ENCODE results near the gene TRIM68. TPM values are rescaled to one million over a fixed set of nuclear protein-coding genes. Genes with fewer than 3 reads are reported as not detected.

The TRIM68 gene
- total RNA-seq (10 to 100 TPM in 3 of 4 donors, 1 to 10 TPM in 1; 8.9 to 15.0 (median 11.7) TPM), polyA plus RNA-seq (10 to 100 TPM in 2 of 3 donors, 1 to 10 TPM in 1; 6.0 to 12.9 (median 11.6) TPM)

- H3K36me3 ChIP-seq: peaks cover 0 to 24% (median 7%) of the 10 kb centered on the region in 4 donors
- peak; percentile 98 for DNase-seq
- peak within 1 kb of the TSS; percentile 89 to 94 (median 92) for H3K27ac ChIP-seq
- H3K9me3 ChIP-seq: no peaks in the 10 kb centered on the region
- peaks cover 0 to 24% (median 12%) of the 10 kb centered on the region in 4 donors for H3K4me1 ChIP-seq
- peak; percentile 61 to 79 (median 70) for TF ChIP-seq POLR2AphosphoS5 (IDR thresholded peaks at IDR 0.05)
- TF ChIP-seq EP300 (IDR thresholded peaks at IDR 0.05): no peak
- peak; percentile 67 to 73 for TF ChIP-seq POLR2A (IDR thresholded peaks at IDR 0.05)
- WGBS, 2 donors: 4% methylated on average over 43 of the region's 43 CpGs
- intact Hi-C loops (cut with DNase I): no loop called here
- H3K27me3 ChIP-seq: no peaks in the 10 kb centered on the region
- peak within 1 kb of the TSS; percentile 60 to 69 (median 66) for H3K4me3 ChIP-seq
Observed at GRCh38 chr11:4607781-4608666, at the start of gene TRIM68. TSS of gene TRIM68 (minus strand) at chr11:4608231. CDS start at chr11:4605504, 2,727 bp downstream.

- Histone ChIP-seq H3K9me3 (no peaks in the 10 kb centered on the region), H3K4me3 (no peak overlapping the region), H3K4me1 (no peaks in the 10 kb centered on the region), H3K27me3 (no peaks in the 10 kb centered on the region), H3K36me3 (no peaks in the 10 kb centered on the region), H3K27ac (no peak overlapping the region)
- 64 to 92% methylated on average over 2 of the region's 2 CpGs for WGBS, 2 donors
- DNase-seq: no peak
- TF ChIP-seq EP300 (IDR thresholded peaks at IDR 0.05) (no peak), POLR2AphosphoS5 (IDR thresholded peaks at IDR 0.05) (no peak), POLR2A (IDR thresholded peaks at IDR 0.05) (no peak), CTCF (IDR thresholded peaks at IDR 0.05) (no peak)
- intact Hi-C loops (cut with DNase I): no loop called here
Observed at GRCh38 chr11:4654635-4655369, 46.8 kb upstream of the TRIM68 start.

GRCh38 chr11:4647766-4648165, 39.7 kb upstream of the TRIM68 start:
- no peaks in the 10 kb centered on the region for H3K36me3 ChIP-seq
- TF ChIP-seq POLR2A (IDR thresholded peaks at IDR 0.05): no peak
- no peak for TF ChIP-seq EP300 (IDR thresholded peaks at IDR 0.05)
- TF ChIP-seq POLR2AphosphoS5 (IDR thresholded peaks at IDR 0.05): no peak
- TF ChIP-seq CTCF (IDR thresholded peaks at IDR 0.05): no peak
- DNase-seq: no peak
- WGBS, 2 donors: 75 to 85% methylated on average over 4 of the region's 4 CpGs
- no peaks in the 10 kb centered on the region for H3K27me3 ChIP-seq
- H3K9me3 ChIP-seq: no peaks in the 10 kb centered on the region
- intact Hi-C loops (cut with DNase I): no loop called here
- H3K4me3 ChIP-seq: no peak overlapping the region
- H3K4me1 ChIP-seq: peaks cover 0 to 53% (median 47%) of the 10 kb centered on the region in 4 donors
- H3K27ac ChIP-seq: peak overlapping the region in 2 of 4 donors; percentile 7 to 72

GRCh38 chr11:4645974-4646373, 37.9 kb upstream of the TRIM68 start:
- no peak for DNase-seq
- no peak for TF ChIP-seq CTCF (IDR thresholded peaks at IDR 0.05)
- TF ChIP-seq POLR2AphosphoS5 (IDR thresholded peaks at IDR 0.05): peak in 3 of 4 donors; percentile 8 to 53 (median 35)
- no peak for TF ChIP-seq POLR2A (IDR thresholded peaks at IDR 0.05)
- peak in 1 of 4 donors; percentile 28 for TF ChIP-seq EP300 (IDR thresholded peaks at IDR 0.05)
- peaks cover 0 to 53% (median 47%) of the 10 kb centered on the region in 4 donors for H3K4me1 ChIP-seq
- no peak overlapping the region for H3K4me3 ChIP-seq
- no peaks in the 10 kb centered on the region for H3K36me3 ChIP-seq
- no peaks in the 10 kb centered on the region for H3K9me3 ChIP-seq
- H3K27ac ChIP-seq: peak overlapping the region; percentile 34 to 81 (median 70)
- intact Hi-C loops (cut with DNase I): no loop called here
- 82% methylated on average over 2 of the region's 2 CpGs for WGBS, 2 donors
- no peaks in the 10 kb centered on the region for H3K27me3 ChIP-seq

Data from sigmoid colon (tissue), 7 donors.